UCSD-AML1 (cell line): ENCODE measurements around the gene SORBS1.
A peak's percentile ranks its signal among the peaks of the same experiment; 100 is the strongest.

ENCODE experiments used
- DNase-seq: peaks from one replicate; lab custom pipeline; 2025; ENCODE audit not compliant: unreplicated experiment; lab: John Stamatoyannopoulos, UW

SORBS1 gene

DNA sequence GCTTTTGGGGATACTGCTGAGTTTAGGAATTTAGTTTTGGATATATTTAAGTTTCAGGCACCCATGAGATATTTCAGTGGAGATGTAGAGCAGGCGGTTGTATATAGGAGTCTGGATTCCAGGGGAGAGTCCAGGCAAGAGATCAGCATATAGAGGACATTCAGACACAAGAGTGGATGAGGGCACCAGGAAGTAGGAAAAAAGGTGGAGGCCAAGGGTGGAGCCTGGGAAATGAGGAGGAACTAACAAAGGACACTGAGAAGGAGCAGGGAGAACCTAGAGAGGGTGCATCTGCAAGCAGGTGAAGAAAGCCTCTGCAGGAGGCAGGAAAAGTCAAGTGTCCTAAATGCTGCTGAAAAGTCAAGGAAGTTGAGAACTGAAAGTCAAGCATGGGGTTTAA lies 257.2 kb downstream of the SORBS1 start:
- no peak for DNase-seq

DNA sequence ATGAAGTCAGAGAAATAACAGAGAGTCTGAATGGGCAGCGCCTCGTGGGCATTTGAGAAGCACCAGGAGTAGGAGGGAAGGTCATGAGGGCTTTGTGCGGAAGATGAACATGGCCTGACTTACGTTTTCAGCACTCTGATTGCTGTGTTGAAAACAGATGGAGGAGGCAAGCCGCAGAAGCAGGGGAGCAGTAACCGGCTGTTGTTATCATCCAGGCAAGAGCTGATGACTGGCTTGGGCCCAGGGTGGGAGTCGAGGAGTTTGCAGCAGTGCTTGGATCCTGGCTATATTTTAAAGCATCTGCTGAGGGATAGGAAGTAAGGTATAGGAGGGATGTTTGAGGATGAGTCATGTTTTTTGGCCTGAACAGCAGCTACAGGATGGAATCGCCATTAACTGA lies 257.6 kb downstream of the SORBS1 start:
- no peak for DNase-seq

DNA sequence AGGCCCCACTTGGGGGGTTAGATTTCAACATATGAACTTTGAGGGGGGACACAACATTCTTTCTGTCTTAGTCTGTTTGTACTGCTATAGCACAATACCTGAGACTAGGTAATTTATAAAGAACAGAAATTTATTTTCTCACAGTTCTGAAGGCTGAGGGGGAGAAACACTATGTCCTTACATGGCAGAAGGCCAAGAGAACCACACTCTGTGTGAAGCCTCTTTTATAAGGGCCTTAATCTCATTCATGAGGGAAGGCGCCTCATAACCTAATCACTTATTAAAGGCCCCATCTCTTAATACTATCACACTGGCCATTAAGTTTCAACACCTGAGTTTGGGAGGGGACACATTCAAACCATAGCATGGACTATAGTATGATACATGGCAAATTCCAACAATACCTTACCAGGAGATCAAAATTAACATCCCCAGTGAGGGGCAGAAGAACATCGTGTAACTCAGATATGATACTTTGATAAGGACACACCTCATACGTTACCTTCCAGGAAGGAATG lies 261.1 kb downstream of the SORBS1 start:
- DNase-seq = no peak

DNA sequence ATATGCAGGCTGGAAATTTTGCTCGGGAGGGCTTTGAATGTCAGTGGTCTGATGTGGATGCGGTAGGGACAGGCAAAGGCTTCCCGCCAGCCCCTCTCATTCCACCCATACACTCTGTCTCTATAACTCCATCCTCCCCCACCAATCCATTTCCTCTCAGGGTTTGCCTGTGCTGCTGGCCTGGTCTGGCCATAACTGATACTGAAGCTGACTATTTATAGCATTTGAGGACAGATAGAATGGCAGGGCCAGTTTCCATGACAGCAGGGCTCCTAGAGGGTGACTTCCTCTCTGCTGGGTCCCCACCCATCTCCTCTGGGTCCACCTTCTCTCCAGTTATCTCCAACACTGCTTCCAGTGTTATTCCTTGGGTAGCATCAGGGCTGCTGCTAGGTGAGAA lies 263.8 kb downstream of the SORBS1 start:
- peak; percentile 75 for DNase-seq

DNA sequence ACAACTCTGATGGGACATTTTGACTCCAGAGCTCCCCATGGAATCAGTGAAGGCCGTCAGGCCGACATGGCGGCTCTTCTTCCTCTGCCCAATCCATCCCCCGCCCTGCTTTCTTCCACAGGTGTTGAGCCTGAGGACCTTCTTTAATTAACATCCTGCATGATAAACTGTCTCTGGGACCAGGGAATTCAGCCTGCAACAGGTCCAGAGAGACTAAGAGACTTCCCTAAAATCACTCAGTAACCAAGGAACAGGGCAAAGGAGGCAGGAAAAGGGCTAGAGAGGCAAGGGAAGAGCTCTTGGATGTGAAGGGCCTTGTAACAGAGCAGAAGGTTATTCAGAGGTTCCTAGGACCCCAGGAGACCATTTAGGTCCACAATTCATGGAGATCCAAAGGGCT lies 264.4 kb downstream of the SORBS1 start:
- no peak for DNase-seq

DNA sequence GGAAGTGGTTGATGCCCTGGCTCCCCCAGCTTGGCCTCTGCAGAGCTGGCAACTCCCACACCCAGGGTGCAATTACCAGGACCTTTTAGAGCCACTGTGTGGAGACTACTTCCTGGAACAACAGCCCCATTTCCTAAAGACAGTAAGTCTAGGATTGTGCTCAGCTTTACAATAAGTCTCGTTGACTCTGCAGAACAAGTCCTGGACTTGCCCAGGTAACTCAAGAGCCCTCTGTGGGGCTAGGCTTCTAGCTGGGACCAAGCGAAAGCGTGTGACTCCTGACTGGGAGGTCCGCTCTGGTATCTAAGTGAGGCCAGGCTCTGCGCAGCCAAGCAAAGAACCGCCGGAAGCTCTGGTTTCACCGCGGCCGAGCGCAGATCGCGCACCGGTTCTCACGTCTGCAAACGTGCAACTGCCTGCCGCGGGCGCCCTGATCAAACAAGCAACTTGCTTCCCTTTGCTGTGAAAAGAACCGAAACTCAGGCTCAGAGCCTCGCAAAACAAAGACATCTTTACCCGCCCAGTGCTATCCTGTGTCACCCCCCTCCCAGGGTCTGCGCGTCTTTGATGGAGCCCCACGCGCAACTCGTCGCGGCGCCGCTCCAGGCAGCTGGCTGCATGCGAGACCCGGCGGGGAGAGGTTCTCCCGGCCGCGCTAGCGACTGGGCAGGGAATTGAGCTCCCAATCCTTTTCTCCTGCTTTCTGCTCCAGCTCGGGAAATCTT lies 266.0 kb downstream of the SORBS1 start:
- DNase-seq = peak; percentile 87

DNA sequence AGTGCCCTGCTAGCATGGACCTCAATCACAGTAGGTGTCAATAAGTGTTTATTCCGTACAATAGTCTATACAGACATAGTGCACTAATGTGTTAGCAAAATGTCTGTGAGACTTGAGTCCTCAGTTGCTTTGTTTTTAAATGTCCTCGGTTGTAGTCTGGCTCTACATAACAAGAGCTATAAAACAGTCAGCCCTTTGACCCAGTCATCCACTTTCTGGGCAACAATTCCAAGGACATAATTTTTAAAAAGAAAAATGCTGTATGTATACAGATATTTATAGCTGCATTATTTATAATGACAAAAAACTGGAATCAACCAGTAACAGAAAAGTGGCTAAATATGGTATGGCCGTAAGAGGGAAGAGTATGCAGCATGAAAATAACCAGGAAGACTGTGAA lies 267.5 kb downstream of the SORBS1 start:
- DNase-seq = no peak

DNA sequence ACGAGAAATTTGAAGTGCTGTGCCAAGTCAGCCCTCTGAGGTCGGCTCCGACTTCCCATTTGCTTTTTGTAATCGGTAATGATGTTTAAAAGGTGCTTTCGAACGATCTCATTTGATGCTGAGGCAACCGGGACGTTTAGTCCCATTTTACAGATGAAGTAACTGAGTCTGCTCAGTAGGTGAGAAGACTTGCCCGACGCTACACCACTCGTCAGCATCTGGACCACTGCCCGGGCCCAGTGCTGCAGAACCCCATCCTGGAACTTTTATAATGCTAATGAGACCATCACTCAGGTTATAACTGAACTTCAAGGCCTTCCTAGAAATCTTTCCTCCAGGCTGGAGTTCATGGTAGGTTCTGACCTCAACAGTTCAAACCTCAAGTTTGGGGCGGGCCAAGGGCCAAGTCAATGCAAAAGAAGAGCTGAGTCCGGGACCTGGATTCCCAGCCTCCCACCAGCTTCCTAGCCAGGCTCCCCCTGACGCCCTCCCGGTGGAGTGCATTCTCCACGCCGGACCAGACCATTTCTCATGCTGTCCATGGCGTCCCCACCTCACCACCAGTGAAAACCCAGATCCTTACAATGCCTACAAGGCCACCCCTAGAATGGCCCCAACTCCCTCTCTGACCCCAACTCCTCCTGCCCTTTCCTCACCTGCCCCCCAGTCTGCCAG lies 269.7 kb downstream of the SORBS1 start:
- DNase-seq = no peak

DNA sequence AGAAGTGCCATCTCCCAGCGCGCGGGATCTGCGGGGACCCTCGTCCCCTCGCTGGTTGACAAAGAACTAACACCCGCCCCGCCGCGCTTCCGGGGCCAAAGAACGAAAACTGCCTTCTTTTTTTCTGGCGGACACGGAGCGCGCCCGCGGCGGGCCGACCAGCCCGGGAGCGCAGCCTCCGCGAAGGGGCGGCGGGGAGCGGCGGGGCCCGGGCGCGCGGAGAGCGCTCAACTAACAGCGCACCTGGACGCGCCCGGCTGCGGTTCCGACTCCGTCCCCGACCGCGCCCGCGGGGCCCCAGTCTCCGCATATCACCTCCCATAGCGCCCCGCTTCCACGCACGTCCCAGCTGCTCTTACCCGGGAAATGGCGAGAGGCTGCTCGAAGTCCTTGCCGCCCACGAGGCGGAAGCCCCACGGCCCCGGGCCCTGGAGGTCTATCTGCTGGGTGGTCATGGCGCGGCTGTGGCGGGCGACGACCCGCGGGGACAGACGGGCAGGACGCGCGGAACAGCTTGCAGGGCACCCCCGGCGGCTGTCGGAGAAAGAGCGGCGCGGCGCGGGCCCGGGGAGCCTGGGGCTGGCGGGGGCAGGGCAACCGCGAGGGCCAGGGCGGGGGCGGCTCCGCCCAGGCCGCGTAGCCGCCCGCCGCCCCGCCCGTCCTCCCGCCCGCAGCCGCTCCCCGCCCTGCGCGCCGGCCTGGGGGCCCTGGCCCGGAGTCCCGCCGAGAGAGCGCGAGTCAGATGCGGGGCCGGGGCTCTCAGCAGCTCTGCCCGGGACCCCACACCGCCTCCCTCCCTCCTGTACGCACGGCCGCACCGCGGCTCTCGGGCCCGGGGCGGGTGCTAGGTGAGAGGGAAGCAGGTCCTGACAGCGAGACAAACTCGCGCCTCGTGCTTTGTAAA lies 270.5 kb downstream of the SORBS1 start, which contains the start of gene PDLIM1:
TSS of gene PDLIM1 (minus strand) at position 543 of the 904 bp plus-strand sequence. CDS start at position 455, 88 bp downstream.
- DNase-seq = peak; percentile 84

DNA sequence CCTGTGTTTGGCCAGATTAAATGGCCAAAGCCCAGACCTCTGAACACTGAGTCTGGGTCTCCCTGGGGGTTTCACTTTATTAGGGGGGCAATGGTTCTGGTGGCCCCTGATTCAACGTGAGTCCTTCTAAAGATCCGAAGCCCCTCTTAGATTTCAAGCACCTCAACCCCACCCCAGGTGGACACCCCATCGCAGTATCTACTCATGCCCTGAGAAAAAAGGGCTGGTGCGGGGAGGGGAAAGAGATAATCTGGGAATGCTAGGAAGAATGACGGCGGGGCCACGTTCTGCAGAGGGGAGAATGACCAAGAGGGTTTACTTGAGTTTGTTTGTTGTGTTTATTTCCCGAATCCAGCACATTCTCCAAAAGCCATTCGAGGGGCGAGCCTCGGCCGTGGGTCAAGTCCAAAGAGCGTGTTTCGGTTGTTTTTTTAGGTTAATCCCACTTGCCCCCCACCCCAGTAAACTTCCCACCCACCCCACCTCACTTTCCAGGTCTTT lies 271.2 kb downstream of the SORBS1 start:
- peak; percentile 44 for DNase-seq

DNA sequence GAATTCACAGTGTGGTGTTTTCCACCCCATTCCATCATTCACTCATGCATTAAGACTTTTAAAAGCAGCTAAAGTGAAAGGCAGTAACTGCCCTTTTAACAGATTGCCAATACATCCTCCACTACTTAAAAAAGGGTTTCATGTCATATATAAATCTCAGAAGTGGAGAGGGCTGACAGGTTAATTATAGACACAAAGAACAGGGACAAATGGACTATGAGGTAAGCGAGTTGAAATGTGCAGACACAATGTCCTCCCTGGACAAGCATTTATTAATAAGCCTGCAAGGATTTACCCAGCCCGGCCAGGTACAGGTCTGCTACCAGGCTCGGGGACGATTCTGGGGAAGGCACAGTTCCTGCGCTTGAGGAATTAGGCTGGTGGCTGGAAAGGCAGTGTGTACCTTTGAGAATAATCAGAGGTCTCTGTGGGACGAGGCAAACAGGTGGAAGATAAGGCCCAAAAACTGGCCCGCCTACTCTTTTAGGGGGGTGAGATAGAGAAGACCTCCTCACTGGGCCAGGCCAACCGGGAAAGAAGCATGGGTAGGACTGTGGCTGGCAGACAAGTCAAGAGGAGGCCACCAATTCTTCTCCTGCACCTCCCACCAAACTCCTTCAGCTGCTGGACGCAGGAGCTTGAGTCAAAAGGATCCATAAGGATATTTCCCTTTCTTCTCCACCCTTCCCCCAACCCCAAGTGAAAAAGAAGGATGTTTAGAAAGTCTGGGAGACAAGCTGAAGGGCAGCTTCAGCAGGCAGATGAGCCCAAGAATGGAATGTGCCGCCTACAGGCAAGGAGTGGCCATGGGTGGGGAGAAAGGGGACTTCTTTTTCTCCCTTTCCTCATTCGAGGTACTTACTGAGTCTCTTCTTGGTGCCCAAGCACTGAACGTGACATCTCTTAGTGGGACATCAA lies 271.9 kb downstream of the SORBS1 start:
- no peak for DNase-seq

DNA sequence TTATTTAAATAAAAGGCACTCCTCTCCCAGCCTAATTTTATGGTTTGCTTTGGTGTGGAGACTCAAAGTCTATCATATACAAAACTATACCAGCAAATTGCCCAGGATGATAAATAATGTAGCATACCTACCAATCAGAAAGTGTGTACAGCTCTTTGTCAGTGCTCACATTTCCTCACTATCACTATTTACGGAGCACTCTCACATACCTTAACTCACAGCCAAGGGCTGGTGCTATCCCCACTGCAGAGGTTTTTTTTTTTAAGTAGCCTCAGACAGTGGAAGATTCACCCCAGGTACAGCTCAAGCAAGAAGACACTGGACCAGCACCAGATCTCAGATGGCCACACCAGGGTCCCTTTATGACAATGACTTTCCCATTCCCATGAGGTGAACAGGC lies 272.9 kb downstream of the SORBS1 start:
- DNase-seq = no peak

DNA sequence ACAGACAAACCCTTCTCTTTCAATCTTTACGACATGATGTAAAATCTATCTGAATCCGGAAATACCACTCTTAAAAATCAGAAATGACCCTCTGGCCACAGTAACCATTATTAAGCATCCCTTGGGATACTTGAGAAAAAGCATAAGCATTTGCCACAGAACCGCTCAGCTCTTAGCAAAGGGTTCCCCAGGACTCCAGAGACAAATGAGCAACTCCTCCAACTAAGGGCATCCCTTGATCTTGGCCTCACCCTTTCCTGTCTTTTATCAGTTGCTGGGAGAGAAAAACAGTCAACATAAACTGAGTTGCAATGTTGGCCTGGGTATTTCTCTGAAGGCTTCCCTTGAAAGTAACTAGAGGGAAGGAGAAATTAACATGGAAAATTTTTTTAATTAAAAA lies 273.9 kb downstream of the SORBS1 start:
- no peak for DNase-seq

DNA sequence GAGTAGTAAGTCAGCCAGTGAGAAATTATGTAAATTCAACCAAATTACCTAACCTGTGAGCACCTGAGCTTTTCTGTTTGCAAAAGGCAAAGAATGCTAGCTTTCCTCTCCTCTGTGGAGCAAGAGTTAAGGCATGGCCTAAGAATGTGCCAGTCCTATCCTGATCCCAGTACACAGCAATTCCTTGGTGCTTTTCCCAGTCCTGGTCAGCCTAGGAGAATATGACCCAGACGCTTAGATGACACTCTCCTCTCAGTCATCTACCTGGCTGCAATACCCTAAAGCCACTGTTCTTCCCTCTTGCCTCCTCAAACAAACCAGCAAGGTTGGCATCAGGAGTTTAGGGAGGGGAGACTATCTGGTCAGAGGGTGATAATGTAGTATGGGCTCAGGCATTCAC lies 274.5 kb downstream of the SORBS1 start:
- no peak for DNase-seq

DNA sequence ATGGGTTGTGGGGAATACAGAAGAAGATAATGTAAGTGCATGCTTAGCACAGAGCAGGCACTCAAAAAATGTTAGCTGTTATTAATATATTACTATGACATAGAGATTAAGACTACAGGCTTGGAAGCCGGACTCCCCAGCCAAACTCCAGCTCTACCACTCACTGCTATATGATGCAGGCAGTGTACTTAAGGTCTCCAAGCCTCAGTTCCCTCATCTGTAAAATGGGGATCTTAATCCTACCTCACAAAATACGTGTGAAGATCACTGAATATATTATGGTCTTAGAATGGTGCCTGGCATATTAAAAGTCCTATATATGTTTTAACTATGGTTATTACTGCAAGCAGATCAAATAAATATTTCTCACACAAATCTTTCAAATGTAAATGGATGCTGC lies 275.6 kb downstream of the SORBS1 start:
- DNase-seq = no peak

DNA sequence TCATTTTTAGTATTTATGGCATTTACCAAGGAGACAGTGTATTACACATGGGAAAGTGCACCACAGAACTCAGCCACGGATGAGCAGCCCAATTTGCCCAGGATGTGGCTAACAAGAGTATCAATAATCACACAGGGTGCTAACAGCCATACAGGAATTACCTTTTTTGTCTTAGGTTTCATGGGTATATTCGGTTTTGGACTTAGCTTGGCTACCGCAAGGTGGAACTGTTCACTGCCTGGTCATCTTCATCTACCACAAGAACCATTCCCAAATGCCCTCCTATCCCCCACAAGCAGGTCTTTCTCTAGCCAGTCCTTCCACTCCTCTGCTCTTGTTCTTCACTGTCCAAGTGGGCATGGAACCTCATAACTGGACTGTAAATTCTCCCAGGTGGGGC lies 276.4 kb downstream of the SORBS1 start:
- no peak for DNase-seq

DNA sequence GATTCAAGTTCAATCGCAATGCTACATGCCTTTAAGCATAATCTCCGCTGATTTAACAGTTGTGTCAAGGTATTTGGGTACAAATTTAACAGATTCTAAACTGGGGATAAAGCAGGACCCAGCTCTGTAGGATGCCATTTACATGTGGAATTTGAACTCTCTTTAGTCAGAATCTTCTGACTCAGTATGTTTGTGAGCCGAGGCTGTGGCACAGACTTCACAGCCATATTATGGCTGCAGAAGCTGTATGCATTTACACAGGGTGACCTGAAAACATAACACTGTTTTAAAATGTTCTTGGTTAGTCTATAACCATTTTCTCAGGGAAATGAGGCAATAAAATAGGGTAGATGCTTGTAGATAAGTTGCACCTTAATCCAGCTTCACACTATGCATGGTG lies 279.1 kb downstream of the SORBS1 start:
- DNase-seq = no peak

DNA sequence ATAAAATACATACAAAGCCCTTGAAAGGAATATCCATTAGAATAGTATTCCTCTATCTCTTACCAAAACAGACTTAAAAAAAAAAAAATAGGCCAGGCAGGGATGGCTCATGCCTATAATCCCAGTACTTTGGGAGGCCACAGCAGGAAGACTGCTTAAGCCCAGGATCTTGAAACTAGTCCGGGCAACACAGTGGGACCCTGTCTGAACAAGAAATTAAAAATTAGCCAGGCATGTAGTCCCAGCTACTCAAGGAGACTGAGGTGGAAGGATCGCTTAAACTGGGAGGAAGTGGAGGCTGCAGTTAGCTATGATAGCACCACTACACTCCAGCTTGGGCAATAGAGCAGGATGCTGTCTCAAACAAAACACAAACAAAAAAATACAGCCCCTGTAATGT lies 280.0 kb downstream of the SORBS1 start:
- no peak for DNase-seq

DNA sequence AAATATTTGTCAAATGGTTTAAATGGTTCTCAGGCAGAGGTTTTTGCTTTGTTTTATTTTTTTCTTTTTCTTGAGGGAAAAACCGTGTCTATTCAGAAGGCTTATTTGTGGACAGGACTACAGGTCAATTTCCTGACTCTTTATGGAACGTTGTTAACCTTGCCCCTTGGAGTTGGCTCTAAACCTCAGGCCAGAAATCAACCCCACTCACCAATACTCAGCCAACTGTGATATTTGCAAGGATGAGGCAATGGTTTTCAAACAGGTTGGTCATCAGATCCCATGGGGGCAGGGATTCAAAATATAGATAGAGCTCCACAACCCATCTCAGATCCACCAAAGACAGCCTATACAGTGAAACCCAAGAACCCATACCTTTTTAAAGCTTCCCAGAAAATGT lies 280.5 kb downstream of the SORBS1 start:
- DNase-seq = no peak
